IPS-18c (cell line): ENCODE measurements around the gene WDR82.

Experiments
- H3K4me3 ChIP-seq: 2 replicates; pipeline ENCODE4 v1.7.0; 2013; ENCODE audit warnings: low read depth, mild to moderate bottlenecking, low read length, moderate library complexity; ENCODE audit not compliant: insufficient read depth
- H3K9me3 ChIP-seq: one replicate; pipeline ENCODE4 v1.6.1; 2013; ENCODE audit warnings: mild to moderate bottlenecking, low read length, moderate library complexity; ENCODE audit not compliant: control insufficient read depth, insufficient read depth

WDR82 gene

DNA sequence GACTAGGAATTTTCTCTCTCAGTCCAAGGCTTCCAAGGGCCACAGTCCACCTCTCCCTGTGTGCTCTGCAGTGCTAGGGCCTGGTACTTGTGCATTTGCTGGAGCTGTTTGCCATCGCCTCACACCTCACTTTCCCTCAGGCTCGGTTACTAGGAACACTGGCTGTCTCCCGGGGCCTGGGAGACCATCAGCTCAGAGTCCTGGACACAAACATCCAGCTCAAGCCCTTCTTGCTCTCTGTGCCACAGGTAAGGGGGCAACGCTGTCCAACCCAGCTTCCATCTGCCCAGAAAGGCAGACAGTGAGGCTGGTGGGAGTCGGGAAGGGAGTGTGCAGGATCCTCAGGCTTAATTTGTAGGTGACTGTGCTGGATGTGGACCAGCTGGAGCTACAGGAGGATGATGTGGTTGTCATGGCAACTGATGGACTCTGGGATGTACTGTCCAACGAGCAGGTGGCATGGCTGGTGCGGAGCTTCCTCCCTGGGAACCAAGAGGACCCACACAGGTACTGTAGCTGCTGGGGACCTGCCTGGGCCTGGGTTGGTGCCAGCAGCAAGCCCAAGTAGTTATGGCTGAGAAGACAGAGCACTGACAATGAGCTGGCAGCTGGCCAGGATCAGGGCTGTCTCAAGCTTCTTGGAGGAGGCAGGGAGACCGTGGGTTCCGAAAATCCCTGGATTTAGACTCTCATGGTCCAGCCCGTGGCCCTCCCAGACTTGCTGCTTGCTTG, 29.5 kb downstream of the WDR82 start:
- no peaks in the 10 kb centered on the region for H3K9me3 ChIP-seq
- H3K4me3 ChIP-seq: no peak overlapping the region

- H3K9me3 ChIP-seq: no peaks in the 10 kb centered on the region
- H3K4me3 ChIP-seq: no peak overlapping the region
These were observed 30.3 kb downstream of the WDR82 start for GRCh38 chr3:52248165-52248541.

DNA sequence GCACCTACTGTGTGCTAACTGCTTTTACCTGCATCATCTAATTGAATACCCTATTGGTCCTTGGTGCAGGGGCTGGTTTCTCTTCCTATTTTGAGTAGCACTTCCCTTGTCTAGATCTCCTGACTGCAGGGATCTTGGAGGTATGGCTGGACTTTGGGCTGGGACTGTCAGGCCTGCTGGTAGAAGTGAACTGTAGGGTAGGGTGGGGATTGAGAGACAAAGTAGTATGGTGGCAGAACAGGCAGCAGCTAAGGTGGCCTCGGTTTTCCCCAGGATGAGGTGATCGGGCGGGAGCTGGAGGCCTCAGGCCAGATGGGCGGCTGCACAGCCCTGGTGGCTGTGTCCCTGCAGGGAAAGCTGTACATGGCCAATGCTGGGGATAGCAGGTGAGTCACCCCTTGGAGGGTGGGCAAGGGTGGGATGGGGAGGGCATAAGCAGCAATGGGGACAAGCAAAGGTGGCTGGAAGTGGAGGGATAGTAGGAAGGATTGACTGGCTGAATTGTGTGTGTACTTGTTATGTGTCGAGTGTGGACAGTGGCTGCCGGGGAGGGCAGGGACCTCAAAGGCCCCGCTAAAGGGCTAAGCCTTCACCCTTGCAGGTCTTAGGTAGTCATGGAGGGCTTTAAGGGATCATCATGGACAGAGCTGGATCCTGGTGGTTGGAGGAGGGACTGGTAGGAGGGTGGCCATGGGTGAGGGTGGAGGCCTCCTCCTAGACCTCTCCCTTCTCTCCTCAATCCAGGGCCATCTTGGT, 30.9 kb downstream of the WDR82 start:
- Histone ChIP-seq H3K4me3 (no peak overlapping the region), H3K9me3 (no peaks in the 10 kb centered on the region)

DNA sequence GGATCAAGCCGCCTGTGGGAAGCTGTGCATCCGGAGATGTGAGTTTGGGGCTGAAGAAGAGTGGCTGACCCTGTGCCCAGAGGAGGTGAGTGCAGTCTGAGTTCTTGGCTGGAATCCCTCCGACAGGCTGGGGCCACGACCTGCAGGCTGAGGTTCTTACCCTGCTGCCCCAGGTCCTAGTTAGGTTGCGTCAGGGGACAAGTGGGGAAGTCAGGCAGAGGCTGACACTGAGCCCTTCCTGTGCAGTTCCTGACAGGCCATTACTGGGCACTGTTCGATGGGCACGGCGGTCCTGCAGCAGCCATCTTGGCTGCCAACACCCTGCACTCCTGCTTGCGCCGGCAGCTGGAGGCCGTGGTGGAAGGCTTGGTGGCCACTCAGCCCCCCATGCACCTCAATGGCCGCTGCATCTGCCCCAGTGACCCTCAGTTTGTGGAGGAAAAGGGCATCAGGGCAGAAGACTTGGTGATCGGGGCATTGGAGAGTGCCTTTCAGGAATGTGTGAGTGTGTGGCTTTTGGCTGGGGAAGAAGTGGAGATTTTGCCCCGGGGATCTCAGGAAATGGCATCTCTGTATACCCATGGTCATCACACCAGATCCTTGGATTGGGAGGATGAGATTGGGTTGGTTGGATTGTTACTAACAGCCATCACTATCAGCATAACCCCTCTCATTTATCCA, 31.6 kb downstream of the WDR82 start:
- H3K9me3 ChIP-seq: no peaks in the 10 kb centered on the region
- no peak overlapping the region for H3K4me3 ChIP-seq

GRCh38 chr3:52246264-52246620, 32.2 kb downstream of the WDR82 start:
- H3K4me3 ChIP-seq: peak overlapping the region; percentile 58

DNA sequence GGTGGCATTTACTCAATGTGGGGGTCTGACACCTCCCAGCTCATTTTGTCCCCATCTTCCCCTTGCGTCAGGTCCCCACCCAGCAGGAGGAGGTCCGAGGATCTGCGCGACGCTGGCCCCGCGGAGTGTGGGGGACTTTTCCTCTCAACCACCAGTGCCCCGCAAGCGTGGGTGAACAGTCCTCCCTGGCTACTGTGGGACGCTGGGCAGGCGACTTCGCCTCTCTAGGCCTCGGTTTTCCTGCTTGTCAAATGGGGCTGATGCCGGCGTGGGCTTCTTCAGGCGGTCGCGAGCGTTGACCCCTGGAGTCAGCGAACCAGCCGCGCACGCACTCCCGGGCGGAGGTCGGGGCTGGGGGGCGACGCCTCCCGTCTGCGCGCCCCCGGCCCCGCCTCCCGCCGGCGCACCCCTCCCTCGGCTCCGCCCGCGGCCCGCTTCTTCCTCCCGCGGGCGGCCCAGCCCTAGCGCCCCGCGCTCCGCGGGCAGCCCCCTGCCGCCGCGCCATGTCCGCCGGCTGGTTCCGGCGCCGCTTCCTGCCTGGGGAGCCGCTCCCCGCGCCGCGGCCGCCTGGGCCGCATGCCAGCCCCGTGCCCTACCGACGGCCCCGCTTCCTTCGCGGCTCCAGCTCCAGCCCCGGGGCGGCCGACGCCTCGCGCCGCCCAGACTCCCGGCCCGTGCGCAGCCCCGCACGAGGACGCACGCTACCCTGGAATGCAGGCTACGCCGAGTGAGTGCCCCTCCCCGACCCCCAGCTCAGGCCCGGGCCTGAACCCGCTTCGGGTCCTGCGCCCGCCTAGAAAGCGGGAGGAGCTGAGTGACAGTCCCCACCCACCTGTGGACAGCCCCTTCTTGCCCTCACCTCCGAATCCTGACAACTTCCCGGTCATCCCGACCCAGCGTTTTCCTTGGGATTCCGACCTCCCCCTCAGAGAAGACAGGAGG, 32.9 kb downstream of the WDR82 start, which contains the start of gene PPM1M:
Gene PPM1M, plus strand, starts transcription at position 438 of the 942 bp plus-strand sequence. Its CDS starts 66 bp downstream, at position 504.
- H3K4me3 ChIP-seq: peak within 1 kb of the TSS; percentile 58
- no peaks in the 10 kb centered on the region for H3K9me3 ChIP-seq

More at GRCh38 chr3:52246264-52246620, 32.2 kb downstream of the WDR82 start:
- no peaks in the 10 kb centered on the region for H3K9me3 ChIP-seq

DNA sequence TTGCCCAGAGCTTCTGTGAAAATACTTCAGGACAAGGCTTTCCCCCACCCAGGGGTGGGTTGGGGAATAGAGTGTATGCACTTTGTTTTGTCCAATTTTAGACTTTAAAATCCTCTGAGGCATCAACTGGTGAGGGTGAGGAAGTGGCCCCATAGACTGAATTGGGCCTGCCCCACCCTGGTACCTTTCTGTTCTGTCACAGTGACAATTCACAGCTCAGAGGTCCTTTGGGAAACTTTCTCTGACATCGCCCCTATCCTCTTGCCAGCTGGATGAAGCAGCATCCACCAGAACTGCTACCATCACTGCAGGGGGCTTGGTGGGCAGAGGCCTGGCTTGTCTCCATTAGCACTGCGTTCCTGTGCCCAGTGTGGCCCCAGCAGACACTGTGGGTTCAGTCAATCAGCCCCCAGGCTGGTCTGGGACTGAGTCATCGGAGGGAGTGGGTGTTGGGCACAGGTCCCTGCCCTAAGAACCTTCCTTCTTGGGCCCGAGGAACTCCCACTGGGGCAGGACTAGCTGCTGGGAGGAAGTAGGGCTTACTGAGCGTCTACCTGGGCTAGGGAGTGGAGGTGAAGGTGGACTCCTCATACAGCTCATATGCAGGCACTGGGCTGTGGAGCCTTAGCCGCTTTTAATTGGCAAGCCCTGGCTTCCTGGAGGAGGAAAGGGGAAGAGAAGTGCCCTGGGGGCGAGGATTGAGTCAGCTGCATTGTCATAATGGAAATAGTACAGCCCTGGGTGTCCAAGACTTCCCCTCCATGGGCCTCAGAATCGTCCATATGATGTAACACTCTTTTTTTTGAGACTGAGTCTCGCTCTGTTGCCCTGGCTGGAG, 34.4 kb downstream of the WDR82 start:
- H3K4me3 ChIP-seq: no peak overlapping the region
- H3K9me3 ChIP-seq: no peaks in the 10 kb centered on the region

DNA sequence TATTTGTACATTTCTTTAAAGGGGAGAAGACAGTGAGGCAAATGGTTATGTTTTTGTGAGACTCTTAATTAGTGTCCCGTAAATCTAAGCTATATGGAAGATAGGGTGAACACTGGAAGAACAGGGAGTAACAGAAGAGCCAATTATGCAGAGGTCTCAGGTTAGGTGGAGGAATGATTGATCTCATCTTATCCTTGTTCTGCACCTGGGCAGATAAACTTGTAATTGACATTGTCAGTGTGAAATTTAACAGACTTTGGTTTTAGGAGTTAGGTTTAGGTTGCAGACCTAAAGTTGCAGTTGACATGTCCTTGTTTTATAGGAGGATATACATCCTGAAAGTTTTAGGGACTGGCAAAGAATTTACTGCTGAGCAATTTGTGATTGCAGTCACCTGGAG, 36.4 kb downstream of the WDR82 start:
- H3K4me3 ChIP-seq: no peak overlapping the region
- no peaks in the 10 kb centered on the region for H3K9me3 ChIP-seq

DNA sequence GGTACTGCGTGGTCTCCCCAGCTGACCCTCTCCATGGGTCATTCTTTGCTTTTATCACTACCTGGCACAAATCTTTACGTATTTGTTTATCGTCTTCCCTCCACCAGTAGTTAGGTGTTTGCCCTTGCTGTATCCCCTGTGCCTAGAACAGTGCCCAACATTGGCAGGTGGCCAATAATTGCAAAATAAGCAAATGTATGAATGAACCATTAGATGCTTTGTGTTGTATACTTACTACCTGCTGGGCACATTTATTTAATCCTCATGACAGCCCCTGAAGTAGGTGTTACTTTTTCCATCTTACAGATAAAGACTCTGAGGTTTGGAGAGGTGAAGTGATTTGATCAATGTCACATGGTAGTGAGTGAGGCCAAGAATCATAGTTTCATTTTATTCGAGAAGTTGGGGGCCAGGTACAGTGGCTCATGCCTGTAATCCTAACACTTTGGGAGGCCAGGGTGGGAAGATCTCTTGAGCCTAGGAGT, 37.5 kb downstream of the WDR82 start:
- Histone ChIP-seq H3K4me3 (no peak overlapping the region), H3K9me3 (no peaks in the 10 kb centered on the region)

DNA sequence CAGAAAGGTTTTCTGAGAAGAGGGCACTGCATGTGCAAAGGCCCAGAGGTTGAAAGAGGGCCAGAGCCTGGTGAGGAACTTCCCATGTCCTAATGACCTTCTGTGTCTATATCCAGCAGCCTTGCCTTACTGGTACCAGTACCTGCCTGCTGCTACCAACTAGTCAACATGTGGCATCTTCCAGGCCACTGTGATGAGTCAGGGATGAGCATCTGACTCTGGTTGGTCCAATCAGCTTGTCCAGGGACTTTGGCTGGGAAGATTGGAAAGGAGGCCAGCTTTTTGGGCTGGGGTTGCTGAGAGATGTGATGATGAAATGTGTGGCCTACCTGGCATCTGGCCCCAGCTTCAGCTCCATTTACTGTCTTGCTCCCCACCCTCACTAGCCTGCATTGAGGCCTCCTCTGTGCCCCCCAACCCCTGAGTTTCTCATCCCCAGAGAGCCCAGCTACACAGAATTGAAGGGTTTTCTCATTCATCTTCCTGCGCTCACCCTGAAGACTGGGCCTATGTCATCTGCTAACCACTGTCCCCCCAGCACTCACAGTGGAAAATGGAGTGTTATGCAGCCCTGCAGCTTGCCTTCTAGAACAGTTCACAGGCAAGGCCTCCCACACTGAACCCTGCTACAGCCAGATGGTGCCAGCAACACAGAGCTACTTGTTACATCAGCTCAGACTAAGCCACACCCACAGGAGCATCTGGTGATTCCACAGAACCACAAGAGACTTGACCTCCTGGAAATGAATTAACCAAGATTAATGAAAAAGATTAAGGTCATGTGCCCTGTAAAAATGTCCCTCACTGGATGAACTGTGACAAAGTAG, 38.2 kb downstream of the WDR82 start:
- Histone ChIP-seq H3K4me3 (peak overlapping the region; percentile 99), H3K9me3 (no peaks in the 10 kb centered on the region)

GRCh38 chr3:52238761-52239701, 39.4 kb downstream of the WDR82 start, which contains the start of gene TWF2:
TWF2 (minus strand) TSS chr3:52239158; CDS start chr3:52239016, 142 bp downstream.
- Histone ChIP-seq H3K9me3 (no peaks in the 10 kb centered on the region), H3K4me3 (peak within 1 kb of the TSS; percentile 99)

DNA sequence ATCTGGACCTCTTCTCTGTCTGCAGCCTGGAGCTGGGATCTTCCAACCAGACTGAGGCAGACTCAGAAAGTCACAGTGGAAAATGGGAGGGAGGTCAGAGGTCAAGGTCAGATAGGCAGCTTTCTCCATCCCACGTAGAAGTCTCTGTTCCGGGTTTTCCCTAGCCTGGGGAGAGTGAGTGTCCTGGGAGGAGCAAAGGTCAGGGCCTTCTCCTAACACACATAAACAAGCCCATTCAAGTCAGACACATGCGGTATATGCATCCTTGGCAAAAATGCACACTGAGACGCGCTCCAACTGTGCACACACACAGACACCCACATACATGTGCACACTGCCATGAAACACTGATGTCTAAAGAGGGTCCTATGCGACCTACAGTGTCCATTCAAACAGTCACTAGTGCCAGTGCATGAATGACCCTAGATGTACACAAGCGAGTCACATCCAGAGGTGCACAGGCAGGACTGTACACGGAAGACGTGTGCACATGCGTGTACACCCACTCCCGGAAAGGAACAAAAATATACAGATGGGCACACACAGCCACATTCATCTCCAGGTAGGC, 40.2 kb downstream of the WDR82 start:
- H3K9me3 ChIP-seq: no peaks in the 10 kb centered on the region

DNA sequence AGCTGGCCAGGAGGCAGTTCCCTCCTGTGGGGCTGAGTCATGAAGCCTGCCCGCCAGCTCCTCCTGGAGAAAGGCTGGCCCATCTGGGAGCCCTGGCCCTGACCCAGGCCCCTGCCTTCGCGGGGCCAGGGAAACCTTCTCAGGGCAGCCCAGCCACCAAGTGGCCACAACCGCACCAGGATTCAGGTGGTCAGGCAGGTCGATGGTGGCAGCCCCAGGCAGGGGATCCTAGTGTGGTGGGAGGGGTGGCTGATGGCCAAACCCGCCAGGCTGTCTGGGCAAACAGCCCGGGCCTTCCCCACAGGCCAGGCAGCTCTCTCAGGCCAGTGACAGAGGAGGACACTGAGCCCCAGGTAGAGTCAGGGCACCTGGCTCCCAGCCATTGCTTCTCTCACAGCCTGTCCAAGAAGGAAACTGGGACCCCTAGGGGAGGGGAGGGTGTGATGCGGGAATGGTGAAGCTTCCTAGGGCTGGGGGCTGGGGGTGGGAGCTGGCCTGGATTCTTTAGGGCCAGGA, 40.7 kb downstream of the WDR82 start:
- Histone ChIP-seq H3K4me3 (peak overlapping the region; percentile 99), H3K9me3 (no peaks in the 10 kb centered on the region)

More for the DNA sequence above, 40.2 kb downstream of the WDR82 start:
- H3K4me3 ChIP-seq: peak overlapping the region; percentile 99
